Peyer's patch (tissue), 4 donors: Measurements from ENCODE around the gene DNASE1L2. TPM values are rescaled to one million over a fixed set of nuclear protein-coding genes. Genes with fewer than 3 reads are reported as not detected.

ENCODE experiments used
- DNase-seq, 3 donors: peaks; one replicate each; pipeline ENCODE4 v3.0.0-alpha.2; 2017 to 2019
- H3K27ac ChIP-seq, 4 donors: fragments of 200-600 bp; sonication (generic); one replicate each; pipeline ENCODE4 v1.5.1; 2016 to 2019
- H3K27me3 ChIP-seq, 2 donors: fragments of 200-600 bp; sonication (generic); one replicate each; pipeline ENCODE4 v1.5.1; 2019
- H3K36me3 ChIP-seq, 3 donors: fragments of 200-600 bp; sonication (generic); one replicate each; pipeline ENCODE4 v1.5.1; 2016 to 2019
- H3K4me1 ChIP-seq, 4 donors: fragments of 200-600 bp; sonication (generic); one replicate each; pipeline ENCODE4 v1.5.1; 2016 to 2019
- H3K4me3 ChIP-seq, 4 donors: fragments of 200-600 bp; sonication (generic); 1 replicate in 3 of 4; 2 replicates in 1 of 4; pipeline ENCODE4 v1.5.1; 2016 to 2019; ENCODE audit warnings: mild to moderate bottlenecking in 1 of 4
- H3K9me3 ChIP-seq, 4 donors: fragments of 200-600 bp; sonication (generic); one replicate each; pipeline ENCODE4 v1.5.1; 2016 to 2019; ENCODE audit warnings: mild to moderate bottlenecking in 1 of 4
- POLR2A ChIP-seq, 2 donors: fragments of 450-650 bp; IDR thresholded peaks; one replicate each; pipeline ENCODE4 v1.5.1; 2017; ENCODE audit warnings: antibody characterized with exemption in 2 of 2, mild to moderate bottlenecking in 2 of 2, moderate library complexity in 2 of 2
- total RNA-seq, 4 donors: library from RNA; depleted of rRNA; stranded (reverse); fragments of >200 nt; gene quantifications; one replicate each; pipeline ENCODE4 v1.1.0, GENCODE V29; 2016
- TF ChIP-seq, protein P1 (sequence below), 6 experiments: fragments of 450-650 bp in 4 of 6; fragments of 200-600 bp in 2 of 6; sonication (generic) in 1 of 6; IDR thresholded peaks; one replicate each; pipeline ENCODE4 v1.5.1; 2017 to 2019; ENCODE audit warnings: antibody characterized with exemption in 6 of 6, mild to moderate bottlenecking in 3 of 6, moderate library complexity in 1 of 6

Gene DNASE1L2
- total RNA-seq, 4 donors from 2014 or later, result 2.0 to 2.8 (median 2.5) TPM; not detected in 1

GRCh38 chr16:2278956-2279800 lies 42.9 kb downstream of the DNASE1L2 start:
- no peak overlapping the region for H3K27ac ChIP-seq
- H3K9me3 ChIP-seq, result no peaks in the 10 kb centered on the region
- no peaks in the 10 kb centered on the region for H3K4me1 ChIP-seq
- H3K27me3 ChIP-seq, result no peaks in the 10 kb centered on the region
- no peak overlapping the region for H3K4me3 ChIP-seq
- no peaks in the 10 kb centered on the region for H3K36me3 ChIP-seq
- TF ChIP-seq, protein P1, sequence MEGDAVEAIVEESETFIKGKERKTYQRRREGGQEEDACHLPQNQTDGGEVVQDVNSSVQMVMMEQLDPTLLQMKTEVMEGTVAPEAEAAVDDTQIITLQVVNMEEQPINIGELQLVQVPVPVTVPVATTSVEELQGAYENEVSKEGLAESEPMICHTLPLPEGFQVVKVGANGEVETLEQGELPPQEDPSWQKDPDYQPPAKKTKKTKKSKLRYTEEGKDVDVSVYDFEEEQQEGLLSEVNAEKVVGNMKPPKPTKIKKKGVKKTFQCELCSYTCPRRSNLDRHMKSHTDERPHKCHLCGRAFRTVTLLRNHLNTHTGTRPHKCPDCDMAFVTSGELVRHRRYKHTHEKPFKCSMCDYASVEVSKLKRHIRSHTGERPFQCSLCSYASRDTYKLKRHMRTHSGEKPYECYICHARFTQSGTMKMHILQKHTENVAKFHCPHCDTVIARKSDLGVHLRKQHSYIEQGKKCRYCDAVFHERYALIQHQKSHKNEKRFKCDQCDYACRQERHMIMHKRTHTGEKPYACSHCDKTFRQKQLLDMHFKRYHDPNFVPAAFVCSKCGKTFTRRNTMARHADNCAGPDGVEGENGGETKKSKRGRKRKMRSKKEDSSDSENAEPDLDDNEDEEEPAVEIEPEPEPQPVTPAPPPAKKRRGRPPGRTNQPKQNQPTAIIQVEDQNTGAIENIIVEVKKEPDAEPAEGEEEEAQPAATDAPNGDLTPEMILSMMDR (IDR thresholded peaks at IDR 0.05), result no peak
- no peak for TF ChIP-seq POLR2A (IDR thresholded peaks at IDR 0.05)
- no peak for DNase-seq

DNA sequence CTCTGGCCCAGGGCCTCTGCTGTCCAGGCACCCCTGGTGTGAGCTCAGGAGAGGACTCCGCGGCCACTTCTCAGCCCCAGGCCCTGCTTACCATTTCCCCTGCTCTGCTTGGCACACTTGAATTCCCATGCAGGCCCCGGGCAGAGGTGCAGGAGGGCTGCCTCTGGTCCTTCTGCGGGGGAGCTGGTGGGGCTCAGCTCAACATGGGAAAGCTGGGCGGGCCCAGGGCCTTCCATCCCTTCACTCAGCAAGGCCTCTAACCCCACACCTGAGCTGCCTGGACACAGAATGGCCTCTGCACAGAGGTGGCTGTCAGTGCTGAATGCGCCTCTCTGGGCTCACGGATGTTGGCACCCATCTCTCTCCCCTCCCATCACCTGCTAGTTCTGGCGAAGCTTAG lies 44.2 kb downstream of the DNASE1L2 start:
- no peaks in the 10 kb centered on the region for H3K36me3 ChIP-seq
- no peaks in the 10 kb centered on the region for H3K4me1 ChIP-seq
- no peaks in the 10 kb centered on the region for H3K27me3 ChIP-seq
- H3K9me3 ChIP-seq, result no peaks in the 10 kb centered on the region
- no peak for TF ChIP-seq POLR2A (IDR thresholded peaks at IDR 0.05)
- TF ChIP-seq, protein P1 (IDR thresholded peaks at IDR 0.05), result no peak
- H3K27ac ChIP-seq, result no peak overlapping the region
- H3K4me3 ChIP-seq, result no peak overlapping the region
- DNase-seq, result no peak

- TF ChIP-seq, protein P1 (IDR thresholded peaks at IDR 0.05), result no peak
- no peak for TF ChIP-seq POLR2A (IDR thresholded peaks at IDR 0.05)
- DNase-seq, result no peak
- H3K9me3 ChIP-seq, result no peaks in the 10 kb centered on the region
- no peaks in the 10 kb centered on the region for H3K27me3 ChIP-seq
- no peak overlapping the region for H3K27ac ChIP-seq
- no peaks in the 10 kb centered on the region for H3K4me1 ChIP-seq
- no peak overlapping the region for H3K4me3 ChIP-seq
- no peaks in the 10 kb centered on the region for H3K36me3 ChIP-seq
Measured at GRCh38 chr16:2280981-2281542, 44.8 kb downstream of the DNASE1L2 start.

- no peaks in the 10 kb centered on the region for H3K9me3 ChIP-seq
- no peak overlapping the region for H3K27ac ChIP-seq
- no peaks in the 10 kb centered on the region for H3K36me3 ChIP-seq
- no peak overlapping the region for H3K4me3 ChIP-seq
- H3K27me3 ChIP-seq, result no peaks in the 10 kb centered on the region
- TF ChIP-seq POLR2A (IDR thresholded peaks at IDR 0.05), result no peak
- TF ChIP-seq, protein P1 (IDR thresholded peaks at IDR 0.05), result no peak
- DNase-seq, result no peak
- no peaks in the 10 kb centered on the region for H3K4me1 ChIP-seq
Measured at GRCh38 chr16:2282262-2282661, 46.0 kb downstream of the DNASE1L2 start.

- Histone ChIP-seq H3K27ac (no peak overlapping the region), H3K27me3 (no peaks in the 10 kb centered on the region), H3K36me3 (no peaks in the 10 kb centered on the region), H3K9me3 (no peaks in the 10 kb centered on the region), H3K4me1 (no peaks in the 10 kb centered on the region), H3K4me3 (no peak overlapping the region)
- TF ChIP-seq, protein P1 (IDR thresholded peaks at IDR 0.05), result no peak
- TF ChIP-seq POLR2A (IDR thresholded peaks at IDR 0.05), result no peak
- DNase-seq, result no peak
Measured at GRCh38 chr16:2282866-2283555, 46.8 kb downstream of the DNASE1L2 start.
